HepG2 (cell line): ENCODE results near the gene FASTK. TPM values are rescaled to one million over a fixed set of nuclear protein-coding genes. Genes with fewer than 3 reads are reported as not detected.

Experiments used
- AKAP8 ChIP-seq: sonication (generic); formaldehyde crosslinking; IDR thresholded peaks from 2 replicates; pipeline ENCODE4 v1.5.1; 2020; ENCODE audit warnings: mild to moderate bottlenecking, missing genetic modification reagents
- ATAD3A ChIP-seq: sonication (generic); formaldehyde crosslinking; IDR thresholded peaks from 2 replicates; pipeline ENCODE4 v1.4.0; 2020; ENCODE audit warnings: missing genetic modification reagents
- HIVEP1 ChIP-seq: sonication (generic); formaldehyde crosslinking; IDR thresholded peaks from 2 replicates; pipeline ENCODE4 v1.4.0; 2020; ENCODE audit warnings: mild to moderate bottlenecking, missing genetic modification reagents
- MEIS1 ChIP-seq: sonication (generic); formaldehyde crosslinking; IDR thresholded peaks from 2 replicates; pipeline ENCODE4 v1.9.0; 2021; ENCODE audit warnings: mild to moderate bottlenecking, missing genetic modification reagents, moderate library complexity, borderline replicate concordance
- MTA1 ChIP-seq: sonication (generic); formaldehyde crosslinking; IDR thresholded peaks from 2 replicates; pipeline ENCODE4 v1.4.0; 2020; ENCODE audit warnings: missing genetic modification reagents, mild to moderate bottlenecking, borderline replicate concordance
- MXD1 ChIP-seq: sonication (generic); formaldehyde crosslinking; IDR thresholded peaks from 2 replicates; pipeline ENCODE4 v1.4.0; 2020; ENCODE audit warnings: mild to moderate bottlenecking, missing genetic modification reagents
- PHF5A ChIP-seq: IDR thresholded peaks from one replicate; pipeline ENCODE4 v1.6.1; 2018; ENCODE audit warnings: low read depth, missing genetic modification reagents; ENCODE audit not compliant: unreplicated experiment
- POLR2A ChIP-seq, 2 experiments: IDR thresholded peaks; 2 replicates each; pipeline ENCODE4 v1.6.1; 2011; ENCODE audit warnings: low read depth in 2 of 2, low read length in 2 of 2, mild to moderate bottlenecking in 1 of 2, moderate library complexity in 1 of 2; ENCODE audit not compliant: insufficient read depth in 1 of 2
- SMAD1 ChIP-seq: sonication (generic); formaldehyde crosslinking; IDR thresholded peaks from 2 replicates; pipeline ENCODE4 v1.4.0; 2020; ENCODE audit warnings: missing genetic modification reagents, low read depth, mild to moderate bottlenecking, borderline replicate concordance
- SMARCE1 ChIP-seq: fragments of 450-650 bp; IDR thresholded peaks from 2 replicates; pipeline ENCODE4 v1.6.1; 2017; ENCODE audit warnings: borderline replicate concordance
- SSRP1 ChIP-seq: IDR thresholded peaks from 2 replicates; pipeline ENCODE4 v1.6.1; 2016; ENCODE audit warnings: control low read depth
- TEAD2 ChIP-seq: sonication (generic); formaldehyde crosslinking; IDR thresholded peaks from 2 replicates; pipeline ENCODE4 v1.9.0; 2021; ENCODE audit warnings: missing genetic modification reagents
- ZNF34 ChIP-seq: sonication (generic); formaldehyde crosslinking; IDR thresholded peaks from 2 replicates; pipeline ENCODE4 v1.4.0; 2020; ENCODE audit warnings: mild to moderate bottlenecking, missing genetic modification reagents, borderline replicate concordance
- ZNF513 ChIP-seq: sonication (generic); formaldehyde crosslinking; conservative IDR thresholded peaks from 2 replicates; pipeline ENCODE4 v1.5.0; 2020; ENCODE audit warnings: missing genetic modification reagents
- ZNF644 ChIP-seq: IDR thresholded peaks from 2 replicates; pipeline ENCODE4 v1.6.1; 2016; ENCODE audit warnings: low read depth
- ZNF678 ChIP-seq: sonication (generic); formaldehyde crosslinking; IDR thresholded peaks from 2 replicates; pipeline ENCODE4 v1.4.0; 2020; ENCODE audit warnings: mild to moderate bottlenecking, missing genetic modification reagents
- ZNF687 ChIP-seq: sonication (generic); formaldehyde crosslinking; IDR thresholded peaks from 2 replicates; pipeline ENCODE4 v1.5.1; 2020; ENCODE audit warnings: mild to moderate bottlenecking, missing genetic modification reagents, moderate library complexity
- ZNF790 ChIP-seq: sonication (generic); formaldehyde crosslinking; IDR thresholded peaks from 2 replicates; pipeline ENCODE4 v1.8.0; 2022; ENCODE audit warnings: missing genetic modification reagents, mild to moderate bottlenecking, borderline replicate concordance
- polyA plus RNA-seq, 8 experiments: library from polyadenylated mRNA; depleted of rRNA in 3 of 8; stranded (reverse) in 7 of 8; unstranded in 1 of 8; fragments of >200 nt; fragmentation: Illumina TruSeq in 4 of 8; extraction: Trizol in 4 of 8; gene quantifications; 2 replicates each; pipeline versions ENCODE4 v1.2.1 to v1.2.3, GENCODE V29; 2011 to 2016; ENCODE audit warnings: low read depth in 4 of 8, missing spikeins in 1 of 8, mixed read lengths in 1 of 8; ENCODE audit not compliant: insufficient read depth in 1 of 8
- total RNA-seq, 5 experiments: library from RNA; depleted of rRNA; stranded (reverse); fragments of >200 nt; fragmentation: Illumina TruSeq; extraction: Trizol; gene quantifications; 2 replicates each; pipeline ENCODE4 v1.2.3, GENCODE V29; 2016; ENCODE audit warnings: low read depth in 1 of 5

FASTK gene
- total and polyA plus RNA-seq, 2 of the 13 experiments (the other 11 are each of a cell fraction or from before 2014, with no cell fraction given): 52.9 to 55.7 TPM

- TF ChIP-seq MXD1 (CRISPR knock-in tag): no peak
- no peak for TF ChIP-seq TEAD2 (CRISPR knock-in tag)
- TF ChIP-seq POLR2A (IDR thresholded peaks at IDR 0.05; ENCODE audit: insufficient read depth in 1 of 2, low read depth in 2 of 2, low read length in 2 of 2): no peak
- TF ChIP-seq ZNF513 (CRISPR knock-in tag): no peak
- no peak for TF ChIP-seq SMARCE1
- peak; percentile 51; the same call in 1 of the 2 replicates for TF ChIP-seq MTA1
- TF ChIP-seq MEIS1: no peak
- TF ChIP-seq SMAD1 (CRISPR knock-in tag): no peak
- no peak for TF ChIP-seq HIVEP1 (CRISPR knock-in tag)
- TF ChIP-seq PHF5A (CRISPR knock-in tag): no peak
- no peak for TF ChIP-seq ZNF34 (CRISPR knock-in tag)
- no peak for TF ChIP-seq ZNF678
- no peak for TF ChIP-seq SSRP1
- no peak for TF ChIP-seq ATAD3A (CRISPR knock-in tag)
- TF ChIP-seq AKAP8: peak; percentile 76; the same call in 1 of the 2 replicates
- TF ChIP-seq ZNF644 (CRISPR knock-in tag): no peak
- TF ChIP-seq ZNF790 (CRISPR knock-in tag): no peak
- TF ChIP-seq ZNF687 (CRISPR knock-in tag): peak; percentile 67
These were observed 8.5 kb upstream of the FASTK start (continued) for GRCh38 chr7:151088856-151089699.
